ENCODE results near the gene F8. TPM values are rescaled to one million over a fixed set of nuclear protein-coding genes. Genes with fewer than 3 reads are reported as not detected.
"Not testable (repeated sequence)": the region's sequence is repeated elsewhere in the genome, so short reads cannot be mapped to it uniquely, and the experiment has no call there.

Gene F8
- total RNA-seq, 1 experiment from 2014 or later = 0.20 TPM

DNA sequence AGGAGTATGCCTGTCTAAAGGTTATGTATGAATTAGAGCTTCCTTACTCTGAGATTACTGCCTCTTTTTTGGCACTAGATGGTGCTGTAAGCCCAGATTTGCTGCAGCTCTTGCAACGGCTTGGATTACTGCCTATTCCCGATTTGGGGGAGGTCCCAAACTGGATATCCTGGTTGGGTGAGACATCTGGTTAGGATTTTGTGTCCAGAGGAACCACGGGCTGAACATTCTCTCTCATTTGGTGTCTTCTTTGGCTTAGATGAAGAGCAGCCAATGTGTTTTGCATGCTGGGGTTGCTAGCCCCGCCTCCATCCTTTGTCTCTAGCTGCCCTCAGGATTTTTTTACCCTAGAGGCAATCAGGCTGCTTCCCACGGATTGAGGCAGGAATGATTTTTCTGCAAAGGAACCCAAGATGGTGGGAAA lies 104.5 kb downstream of the F8 start:
- no peaks in the 10 kb centered on the region for H3K9me3 Mint-ChIP-seq (ENCODE audit: unreplicated experiment)
- POLR2A ChIA-PET = no interaction called here

DNA sequence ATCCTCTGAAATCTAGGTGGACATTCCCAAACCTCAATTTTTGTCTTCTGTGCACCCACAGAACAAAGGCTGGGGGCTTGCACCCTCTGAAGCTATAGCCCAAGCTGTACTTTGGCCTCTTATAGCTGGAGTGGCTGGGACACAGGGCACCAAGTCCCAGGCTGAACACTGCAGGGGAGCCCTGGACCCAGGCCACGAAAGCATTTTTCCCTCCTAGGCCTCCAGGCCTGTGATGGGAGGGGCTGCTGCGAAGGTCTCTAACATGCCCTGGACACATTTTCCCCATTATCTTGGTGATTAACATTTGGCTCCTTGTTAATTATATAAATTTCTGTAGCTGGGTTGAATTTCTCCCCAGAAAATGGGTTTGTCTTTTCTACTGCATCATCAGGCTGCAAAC lies 108.5 kb downstream of the F8 start:
- BruUV-seq (replicated peaks) = no TSS peak
- Histone ChIP-seq H3K27me3 (replicated peaks; ENCODE audit: control insufficient read depth, insufficient read depth, low read length) (no peaks in the 10 kb centered on the region), H3K4me3 (ENCODE audit: low read depth, low read length) (no peak overlapping the region), H3K4me1 (no peaks in the 10 kb centered on the region), H3K36me3 (ENCODE audit: control insufficient read depth, insufficient read depth, low read length) (no peaks in the 10 kb centered on the region), H3K9me3 (no peaks in the 10 kb centered on the region)
- no peak for DNase-seq
- H3K27me3 Mint-ChIP-seq (ENCODE audit: insufficient read depth, unreplicated experiment) = no peaks in the 10 kb centered on the region
- CTCF ChIA-PET = no interaction called here
- intact Hi-C loops (cut with micrococcal nuclease; ENCODE audit: unreplicated experiment) = loop anchor here (10.0 kb wide), 1 partner anchor 231 kb away; no protein-coding TSS in a partner anchor
- no peaks in the 10 kb centered on the region for H3K36me3 Mint-ChIP-seq (ENCODE audit: insufficient read depth, unreplicated experiment)
- no peaks in the 10 kb centered on the region for H3K9me3 Mint-ChIP-seq (ENCODE audit: unreplicated experiment)
- no peak overlapping the region for H3K27ac Mint-ChIP-seq (ENCODE audit: unreplicated experiment)
- no peaks in the 10 kb centered on the region for H3K4me1 Mint-ChIP-seq (ENCODE audit: low read depth, unreplicated experiment)
- TF ChIP-seq, protein P1, sequence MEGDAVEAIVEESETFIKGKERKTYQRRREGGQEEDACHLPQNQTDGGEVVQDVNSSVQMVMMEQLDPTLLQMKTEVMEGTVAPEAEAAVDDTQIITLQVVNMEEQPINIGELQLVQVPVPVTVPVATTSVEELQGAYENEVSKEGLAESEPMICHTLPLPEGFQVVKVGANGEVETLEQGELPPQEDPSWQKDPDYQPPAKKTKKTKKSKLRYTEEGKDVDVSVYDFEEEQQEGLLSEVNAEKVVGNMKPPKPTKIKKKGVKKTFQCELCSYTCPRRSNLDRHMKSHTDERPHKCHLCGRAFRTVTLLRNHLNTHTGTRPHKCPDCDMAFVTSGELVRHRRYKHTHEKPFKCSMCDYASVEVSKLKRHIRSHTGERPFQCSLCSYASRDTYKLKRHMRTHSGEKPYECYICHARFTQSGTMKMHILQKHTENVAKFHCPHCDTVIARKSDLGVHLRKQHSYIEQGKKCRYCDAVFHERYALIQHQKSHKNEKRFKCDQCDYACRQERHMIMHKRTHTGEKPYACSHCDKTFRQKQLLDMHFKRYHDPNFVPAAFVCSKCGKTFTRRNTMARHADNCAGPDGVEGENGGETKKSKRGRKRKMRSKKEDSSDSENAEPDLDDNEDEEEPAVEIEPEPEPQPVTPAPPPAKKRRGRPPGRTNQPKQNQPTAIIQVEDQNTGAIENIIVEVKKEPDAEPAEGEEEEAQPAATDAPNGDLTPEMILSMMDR (IDR thresholded peaks at IDR 0.05; ENCODE audit: insufficient read depth in 1 of 2, low read depth in 1 of 2, low read length in 1 of 2, severe bottlenecking in 1 of 2, unreplicated experiment in 1 of 2) = no peak
- POLR2A ChIA-PET = no interaction called here
- no peak overlapping the region for H3K4me3 Mint-ChIP-seq (ENCODE audit: unreplicated experiment)

More for the DNA sequence above, 104.5 kb downstream of the F8 start:
- BruUV-seq (replicated peaks) = no TSS peak
- CTCF ChIA-PET = interaction anchor here (0.6 to 1.3 kb wide), 8 partner anchors 16 to 299 kb away, joined by 3 to 7 read pairs (median 4); partner anchors contain the start of genes DKC1, FUNDC2 and VBP1
- TF ChIP-seq, protein P1 (IDR thresholded peaks at IDR 0.05; ENCODE audit: insufficient read depth in 1 of 2, low read depth in 1 of 2, low read length in 1 of 2, severe bottlenecking in 1 of 2, unreplicated experiment in 1 of 2) = peak; percentile 36 to 63
- no peaks in the 10 kb centered on the region for H3K27me3 ChIP-seq (replicated peaks; ENCODE audit: control insufficient read depth, insufficient read depth, low read length)
- Mint-ChIP-seq H3K36me3 (ENCODE audit: insufficient read depth, unreplicated experiment) (no peaks in the 10 kb centered on the region), H3K4me1 (ENCODE audit: low read depth, unreplicated experiment) (no peaks in the 10 kb centered on the region), H3K27ac (ENCODE audit: unreplicated experiment) (no peak overlapping the region), H3K27me3 (ENCODE audit: insufficient read depth, unreplicated experiment) (peaks cover 5% of the 10 kb centered on the region), H3K4me3 (ENCODE audit: unreplicated experiment) (peak overlapping the region; percentile 59)
- H3K9me3 ChIP-seq = no peaks in the 10 kb centered on the region
- H3K4me3 ChIP-seq (ENCODE audit: low read depth, low read length) = no peak overlapping the region
- H3K4me1 ChIP-seq = no peaks in the 10 kb centered on the region
- no peaks in the 10 kb centered on the region for H3K36me3 ChIP-seq (ENCODE audit: control insufficient read depth, insufficient read depth, low read length)
- intact Hi-C loops (cut with micrococcal nuclease; ENCODE audit: unreplicated experiment) = loop anchor here (1.0 to 10.0 kb wide), 3 partner anchors 63 to 227 kb away; no protein-coding TSS in a partner anchor
- DNase-seq = peak; percentile 50 to 54

DNA sequence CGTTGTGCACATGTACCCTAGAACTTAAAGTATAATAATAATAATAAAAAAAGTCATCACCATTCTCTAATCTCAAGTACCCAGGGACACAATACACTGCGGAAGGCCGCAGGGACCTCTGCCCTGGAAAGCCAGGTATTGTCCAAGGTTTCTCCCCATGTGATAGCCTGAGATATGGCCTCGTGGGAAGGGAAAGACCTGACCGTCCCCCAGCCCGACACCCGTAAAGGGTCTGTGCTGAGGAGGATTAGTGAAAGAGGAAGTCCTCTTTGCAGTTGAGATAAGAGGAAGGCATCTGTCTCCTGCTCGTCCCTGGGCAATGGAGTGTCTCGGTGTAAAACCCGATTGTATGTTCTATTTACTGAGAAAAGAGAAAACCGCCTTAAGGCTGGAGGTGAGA lies 112.0 kb downstream of the F8 start:
- H3K36me3 Mint-ChIP-seq (ENCODE audit: insufficient read depth, unreplicated experiment); H3K9me3 Mint-ChIP-seq (ENCODE audit: unreplicated experiment); DNase-seq; BruUV-seq (replicated peaks); H3K27ac Mint-ChIP-seq (ENCODE audit: unreplicated experiment); H3K27me3 ChIP-seq (replicated peaks; ENCODE audit: control insufficient read depth, insufficient read depth, low read length); POLR2A ChIA-PET; H3K4me3 ChIP-seq (ENCODE audit: low read depth, low read length); CTCF ChIA-PET; H3K36me3 ChIP-seq (ENCODE audit: control insufficient read depth, insufficient read depth, low read length); H3K4me1 Mint-ChIP-seq (ENCODE audit: low read depth, unreplicated experiment); H3K4me1 ChIP-seq; H3K27me3 Mint-ChIP-seq (ENCODE audit: insufficient read depth, unreplicated experiment); H3K9me3 ChIP-seq; H3K4me3 Mint-ChIP-seq (ENCODE audit: unreplicated experiment): not testable (repeated sequence)
- intact Hi-C loops (cut with micrococcal nuclease; ENCODE audit: unreplicated experiment) = loop anchor here (10.0 kb wide), 1 partner anchor 234 kb away; no protein-coding TSS in a partner anchor

DNA sequence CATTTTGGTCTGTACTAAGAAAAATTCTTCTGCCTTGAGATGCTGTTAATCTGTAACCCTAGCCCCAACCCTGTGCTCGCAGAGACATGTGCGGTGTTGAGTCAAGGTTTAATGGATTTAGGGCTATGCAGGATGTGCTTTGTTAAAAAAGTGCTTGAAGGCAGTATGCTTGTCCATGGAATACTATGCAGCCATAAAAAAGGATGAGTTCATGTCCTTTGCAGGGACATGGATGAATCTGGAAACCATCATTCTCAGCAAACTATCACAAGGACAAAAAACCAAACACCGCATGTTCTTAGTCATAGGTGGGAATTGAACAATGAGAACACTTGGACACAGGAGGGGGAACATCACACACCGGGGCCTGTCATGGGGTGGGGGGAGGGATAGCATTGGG lies 112.5 kb downstream of the F8 start:
- H3K36me3 Mint-ChIP-seq (ENCODE audit: insufficient read depth, unreplicated experiment); CTCF ChIA-PET: not testable (repeated sequence)

More for the DNA sequence above, 112.5 kb downstream of the F8 start:
- H3K4me3 ChIP-seq (ENCODE audit: low read depth, low read length); H3K27me3 ChIP-seq (replicated peaks; ENCODE audit: control insufficient read depth, insufficient read depth, low read length); H3K4me1 Mint-ChIP-seq (ENCODE audit: low read depth, unreplicated experiment); H3K9me3 ChIP-seq; H3K4me1 ChIP-seq; H3K27me3 Mint-ChIP-seq (ENCODE audit: insufficient read depth, unreplicated experiment); BruUV-seq (replicated peaks); POLR2A ChIA-PET; H3K9me3 Mint-ChIP-seq (ENCODE audit: unreplicated experiment); DNase-seq; H3K4me3 Mint-ChIP-seq (ENCODE audit: unreplicated experiment); H3K36me3 ChIP-seq (ENCODE audit: control insufficient read depth, insufficient read depth, low read length); H3K27ac Mint-ChIP-seq (ENCODE audit: unreplicated experiment): not testable (repeated sequence)
- intact Hi-C loops (cut with micrococcal nuclease; ENCODE audit: unreplicated experiment) = loop anchor here (10.0 kb wide), 1 partner anchor 235 kb away; no protein-coding TSS in a partner anchor
